PFSK-1 (cell line): ENCODE results near the gene ARHGAP44.

Experiments used
- FOXP2 ChIP-seq: optimal IDR thresholded peaks from 2 replicates; pipeline ENCODE3; 2011; ENCODE audit warnings: borderline replicate concordance, control low read depth, inconsistent platforms; ENCODE audit not compliant: insufficient read depth; ENCODE audit errors: extremely low read length, extremely low read depth
- POLR2AphosphoS5 ChIP-seq: IDR thresholded peaks from 2 replicates; pipeline ENCODE4 v1.6.1; 2012; ENCODE audit warnings: low read depth, mild to moderate bottlenecking, control low read depth, low read length, moderate library complexity
- REST ChIP-seq, 2 experiments: IDR thresholded peaks; 2 replicates each; pipeline versions ENCODE4 v1.6.1 to v1.8.0; 2011 to 2012; ENCODE audit warnings: low read depth in 2 of 2, low read length in 2 of 2, control low read depth in 1 of 2, inconsistent platforms in 1 of 2, mild to moderate bottlenecking in 1 of 2, moderate library complexity in 1 of 2; ENCODE audit not compliant: insufficient read depth in 1 of 2
- SIN3A ChIP-seq: IDR thresholded peaks from 2 replicates; pipeline ENCODE4 v1.6.1; 2012; ENCODE audit warnings: mild to moderate bottlenecking, low read length, moderate library complexity, borderline replicate concordance; ENCODE audit not compliant: insufficient read depth
- TAF1 ChIP-seq: IDR thresholded peaks from 2 replicates; pipeline ENCODE4 v1.6.1; 2012; ENCODE audit warnings: low read length, control low read depth, borderline replicate concordance; ENCODE audit not compliant: insufficient read depth

ARHGAP44 gene

GRCh38 chr17:12812877-12813276, 23.6 kb downstream of the ARHGAP44 start:
- TF ChIP-seq FOXP2: no peak

- TF ChIP-seq POLR2AphosphoS5: no peak
- no peak for TF ChIP-seq REST (IDR thresholded peaks at IDR 0.05; ENCODE audit: insufficient read depth in 1 of 2, low read depth in 2 of 2, low read length in 2 of 2)
- TF ChIP-seq SIN3A: no peak
- no peak for TF ChIP-seq TAF1
- no peak for TF ChIP-seq FOXP2
These were observed 24.4 kb downstream of the ARHGAP44 start for GRCh38 chr17:12813664-12814063.

- TF ChIP-seq FOXP2: no peak
- TF ChIP-seq POLR2AphosphoS5: no peak
- TF ChIP-seq SIN3A: no peak
- no peak for TF ChIP-seq REST (IDR thresholded peaks at IDR 0.05; ENCODE audit: insufficient read depth in 1 of 2, low read depth in 2 of 2, low read length in 2 of 2)
- TF ChIP-seq TAF1: no peak
These were observed 25.4 kb downstream of the ARHGAP44 start for GRCh38 chr17:12814718-12815117.

GRCh38 chr17:12815642-12816141, 26.4 kb downstream of the ARHGAP44 start:
- TF ChIP-seq TAF1 (no peak), SIN3A (no peak), POLR2AphosphoS5 (no peak), REST (IDR thresholded peaks at IDR 0.05; ENCODE audit: insufficient read depth in 1 of 2, low read depth in 2 of 2, low read length in 2 of 2) (no peak), FOXP2 (no peak)

GRCh38 chr17:12821376-12821940, 32.2 kb downstream of the ARHGAP44 start:
- TF ChIP-seq FOXP2: no peak
- no peak for TF ChIP-seq POLR2AphosphoS5
- no peak for TF ChIP-seq SIN3A
- TF ChIP-seq REST (IDR thresholded peaks at IDR 0.05; ENCODE audit: insufficient read depth in 1 of 2, low read depth in 2 of 2, low read length in 2 of 2): no peak
- TF ChIP-seq TAF1: no peak
